CD14-positive monocyte (primary cell): ENCODE data around the gene KRTAP2-3. TPM values are rescaled to one million over a fixed set of nuclear protein-coding genes. Genes with fewer than 3 reads are reported as not detected.
"Not testable (repeated sequence)": the region's sequence is repeated elsewhere in the genome, so short reads cannot be mapped to it uniquely, and the experiment has no call there.

Experiments
- DNase-seq, 3 donors: peaks; one replicate each; pipeline ENCODE4 v3.0.0-alpha.2; 2011 to 2022
- H2AFZ ChIP-seq: 2 replicates; pipeline ENCODE4 v1.6.0; 2012; ENCODE audit warnings: mild to moderate bottlenecking, low read depth, low read length, inconsistent platforms; ENCODE audit not compliant: insufficient read depth, poor library complexity, severe bottlenecking
- H3K27ac ChIP-seq, 2 donors: 1 replicate in 1 of 2; 2 replicates in 1 of 2; pipeline ENCODE4 v1.5.1; 2012 to 2013; ENCODE audit warnings: low read length in 2 of 2, control low read depth in 1 of 2, inconsistent platforms in 1 of 2, low read depth in 1 of 2, mild to moderate bottlenecking in 1 of 2
- H3K27me3 ChIP-seq, 2 donors: one replicate each; pipeline versions ENCODE4 v1.6.0 to v1.6.1; 2011 to 2013; ENCODE audit warnings: low read length in 2 of 2; ENCODE audit not compliant: control insufficient read depth in 2 of 2, insufficient read depth in 2 of 2
- H3K36me3 ChIP-seq, 2 donors: replicated peaks in 1 of 2; 1 replicate in 1 of 2; 2 replicates in 1 of 2; pipeline versions ENCODE4 v1.5.1 to v1.6.1; 2012 to 2013; ENCODE audit warnings: low read length in 2 of 2, control low read depth in 1 of 2, inconsistent platforms in 1 of 2, mild to moderate bottlenecking in 1 of 2; ENCODE audit not compliant: insufficient read depth in 2 of 2, control insufficient read depth in 1 of 2
- H3K4me1 ChIP-seq, 2 donors: 1 replicate in 1 of 2; 2 replicates in 1 of 2; pipeline versions ENCODE4 v1.5.1 to v1.6.1; 2012 to 2013; ENCODE audit warnings: low read length in 2 of 2, control low read depth in 1 of 2, inconsistent platforms in 1 of 2, mild to moderate bottlenecking in 1 of 2, moderate library complexity in 1 of 2; ENCODE audit not compliant: insufficient read depth in 2 of 2, control insufficient read depth in 1 of 2
- H3K4me2 ChIP-seq: replicated peaks from 2 replicates; pipeline ENCODE3; 2012; ENCODE audit warnings: low read length, moderate library complexity, mild to moderate bottlenecking; ENCODE audit not compliant: poor library complexity, severe bottlenecking; ENCODE audit errors: extremely low read depth
- H3K4me3 ChIP-seq, 3 experiments: fragments of 200-600 bp in 1 of 3; sonication (generic) in 1 of 3; replicated peaks in 1 of 3; 1 replicate in 2 of 3; 2 replicates in 1 of 3; pipeline ENCODE4 v1.5.1; 2011 to 2013; ENCODE audit warnings: low read length in 3 of 3, mild to moderate bottlenecking in 3 of 3, control low read depth in 2 of 3, low read depth in 2 of 3, inconsistent platforms in 1 of 3, moderate library complexity in 1 of 3
- H3K79me2 ChIP-seq: 2 replicates; pipeline ENCODE4 v1.6.0; 2012; ENCODE audit warnings: mild to moderate bottlenecking, control low read depth, inconsistent platforms, low read length, moderate library complexity; ENCODE audit not compliant: insufficient read depth
- H3K9ac ChIP-seq: 2 replicates; pipeline ENCODE4 v1.6.0; 2017; ENCODE audit warnings: low read length, mild to moderate bottlenecking; ENCODE audit not compliant: insufficient read depth, poor library complexity, severe bottlenecking
- H3K9me3 ChIP-seq, 2 donors: replicated peaks in 1 of 2; 1 replicate in 1 of 2; 2 replicates in 1 of 2; pipeline versions ENCODE4 v1.5.1 to v1.6.1; 2012 to 2013; ENCODE audit warnings: low read length in 2 of 2, control low read depth in 1 of 2; ENCODE audit not compliant: control insufficient read depth in 1 of 2, insufficient read depth in 1 of 2
- H4K20me1 ChIP-seq: 2 replicates; pipeline ENCODE4 v1.6.0; 2012; ENCODE audit warnings: mild to moderate bottlenecking, low read length, control low read depth, moderate library complexity; ENCODE audit not compliant: insufficient read depth
- H3K27ac Mint-ChIP-seq, 7 donors: one replicate each; pipeline ENCODE4 v1.8.0; 2020; ENCODE audit warnings: mild to moderate bottlenecking in 7 of 7, mixed read lengths in 7 of 7, moderate library complexity in 6 of 7, inconsistent platforms in 2 of 7
- H3K27me3 Mint-ChIP-seq, 3 donors: one replicate each; pipeline ENCODE4 v1.8.0; 2021 to 2022; ENCODE audit warnings: low read depth in 3 of 3, mild to moderate bottlenecking in 3 of 3, mixed read lengths in 3 of 3, moderate library complexity in 3 of 3, inconsistent platforms in 1 of 3
- H3K36me3 Mint-ChIP-seq, 2 donors: one replicate each; pipeline ENCODE4 v1.8.0; 2020; ENCODE audit warnings: mixed read lengths in 2 of 2, inconsistent platforms in 1 of 2, mild to moderate bottlenecking in 1 of 2
- H3K4me1 Mint-ChIP-seq: one replicate; pipeline ENCODE4 v1.8.0; 2020; ENCODE audit warnings: mild to moderate bottlenecking, mixed read lengths
- H3K4me3 Mint-ChIP-seq, 2 donors: one replicate each; pipeline ENCODE4 v1.8.0; 2020; ENCODE audit warnings: mild to moderate bottlenecking in 2 of 2, mixed read lengths in 2 of 2, moderate library complexity in 1 of 2
- H3K9me3 Mint-ChIP-seq, 7 donors: one replicate each; pipeline ENCODE4 v1.8.0; 2020 to 2022; ENCODE audit warnings: mixed read lengths in 7 of 7, mild to moderate bottlenecking in 6 of 7, moderate library complexity in 6 of 7, inconsistent platforms in 2 of 7
- CTCF ChIP-seq: fragments of 200-600 bp; IDR thresholded peaks from one replicate; pipeline ENCODE4 v1.8.0; 2022; ENCODE audit warnings: antibody characterized with exemption, mild to moderate bottlenecking
- WGBS: methylation state at CpG from one replicate; pipeline ENCODE4 v1.1.5; 2013; ENCODE audit warnings: missing lambda C conversion rate; ENCODE audit not compliant: insufficient coverage; 5-methylcytosine and 5-hydroxymethylcytosine counted together
- intact Hi-C, 2 donors: fragments of 100-400 bp; cut with micrococcal nuclease; formaldehyde crosslinking; loops; one replicate each; pipeline versions ENCODE4 v1.15.0 to v1.15.1; 2023
- polyA plus RNA-seq, 3 donors: library from polyadenylated mRNA; depleted of rRNA in 1 of 3; unstranded in 2 of 3; stranded (reverse) in 1 of 3; fragments of 300-500 nt in 2 of 3; fragments of >200 nt in 1 of 3; fragmentation: Illumina TruSeq in 2 of 3; gene quantifications; 1 replicate in 2 of 3; 2 replicates in 1 of 3; pipeline ENCODE4 v1.2.3, GENCODE V29; 2012 to 2021

The KRTAP2-3 gene
- polyA plus RNA-seq, 3 donors = not detected

GRCh38 chr17:41061964-41062363, 2.0 kb upstream of the KRTAP2-3 start:
- Histone ChIP-seq H3K4me3 (no peak overlapping the region), H3K4me1 (no peaks in the 10 kb centered on the region), H4K20me1 (no peaks in the 10 kb centered on the region), H3K79me2 (no peaks in the 10 kb centered on the region), H3K9ac (no peak overlapping the region), H2AFZ (no peak overlapping the region), H3K36me3 (no peaks in the 10 kb centered on the region), H3K27me3 (peaks cover 19 to 28% of the 10 kb centered on the region in 2 donors), H3K9me3 (no peaks in the 10 kb centered on the region), H3K4me2 (no peak overlapping the region), H3K27ac (no peak overlapping the region)
- Mint-ChIP-seq H3K4me1 (no peaks in the 10 kb centered on the region), H3K36me3 (peaks cover 0 to 2% of the 10 kb centered on the region in 2 donors), H3K27me3 (peaks cover 13 to 30% (median 20%) of the 10 kb centered on the region in 3 donors), H3K9me3 (peaks cover 0 to 9% (median 2%) of the 10 kb centered on the region in 7 donors), H3K4me3 (no peak overlapping the region), H3K27ac (no peak overlapping the region)
- intact Hi-C loops = no loop called here
- TF ChIP-seq CTCF = no peak
- no peak for DNase-seq
- 100% methylated on average over 1 of the region's 1 CpG for WGBS

GRCh38 chr17:41059276-41060051, 450 bp downstream of the KRTAP2-3 start:
- H3K27me3 ChIP-seq = peaks cover 19 to 28% of the 10 kb centered on the region in 2 donors
- H3K9ac ChIP-seq, H2AFZ ChIP-seq, H3K36me3 ChIP-seq, H3K9me3 Mint-ChIP-seq, H4K20me1 ChIP-seq, H3K4me1 Mint-ChIP-seq, H3K4me1 ChIP-seq, intact Hi-C loops, H3K79me2 ChIP-seq, DNase-seq, H3K9me3 ChIP-seq, H3K27ac ChIP-seq, H3K36me3 Mint-ChIP-seq, H3K4me2 ChIP-seq, H3K4me3 ChIP-seq: not testable (repeated sequence)
- WGBS = 76% methylated on average over 5 of the region's 31 CpGs
- H3K27ac Mint-ChIP-seq = peak overlapping the region in 1 of 7 donors; percentile 64
- H3K27me3 Mint-ChIP-seq = peaks cover 13 to 33% (median 20%) of the 10 kb centered on the region in 3 donors
- peak overlapping the region in 1 of 2 donors; percentile 15 for H3K4me3 Mint-ChIP-seq
